Spleen (tissue), 7 donors: ENCODE measurements around the gene GPR52.

Source experiments
- POLR2A ChIP-seq, 3 donors: fragments of 450-650 bp; IDR thresholded peaks; one replicate each; pipeline ENCODE4 v1.5.1; 2017; ENCODE audit warnings: antibody characterized with exemption in 3 of 3, mild to moderate bottlenecking in 1 of 3
- TF ChIP-seq, protein P1 (sequence below), 11 experiments: fragments of 200-600 bp in 7 of 11; fragments of 450-650 bp in 4 of 11; sonication (generic) in 4 of 11; IDR thresholded peaks in 8 of 11; conservative IDR thresholded peaks in 3 of 11; 1 replicate in 7 of 11; 2 replicates in 4 of 11; pipeline versions ENCODE4 v1.4.0 to v1.8.0; 2016 to 2021; ENCODE audit warnings: antibody characterized with exemption in 11 of 11, inconsistent platforms in 4 of 11, mild to moderate bottlenecking in 1 of 11
- donor health status: DM: no; HTN: no; CAD: no; lungs with moderate emphysema.
- donor health status: DM: no; HTN: no; CAD: no.
- donor health status: DM: no; HTN: no; CAD: no.

- TF ChIP-seq, protein P1, sequence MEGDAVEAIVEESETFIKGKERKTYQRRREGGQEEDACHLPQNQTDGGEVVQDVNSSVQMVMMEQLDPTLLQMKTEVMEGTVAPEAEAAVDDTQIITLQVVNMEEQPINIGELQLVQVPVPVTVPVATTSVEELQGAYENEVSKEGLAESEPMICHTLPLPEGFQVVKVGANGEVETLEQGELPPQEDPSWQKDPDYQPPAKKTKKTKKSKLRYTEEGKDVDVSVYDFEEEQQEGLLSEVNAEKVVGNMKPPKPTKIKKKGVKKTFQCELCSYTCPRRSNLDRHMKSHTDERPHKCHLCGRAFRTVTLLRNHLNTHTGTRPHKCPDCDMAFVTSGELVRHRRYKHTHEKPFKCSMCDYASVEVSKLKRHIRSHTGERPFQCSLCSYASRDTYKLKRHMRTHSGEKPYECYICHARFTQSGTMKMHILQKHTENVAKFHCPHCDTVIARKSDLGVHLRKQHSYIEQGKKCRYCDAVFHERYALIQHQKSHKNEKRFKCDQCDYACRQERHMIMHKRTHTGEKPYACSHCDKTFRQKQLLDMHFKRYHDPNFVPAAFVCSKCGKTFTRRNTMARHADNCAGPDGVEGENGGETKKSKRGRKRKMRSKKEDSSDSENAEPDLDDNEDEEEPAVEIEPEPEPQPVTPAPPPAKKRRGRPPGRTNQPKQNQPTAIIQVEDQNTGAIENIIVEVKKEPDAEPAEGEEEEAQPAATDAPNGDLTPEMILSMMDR (IDR thresholded peaks at IDR 0.05 in 8 of 11, conservative IDR thresholded peaks at IDR 0.05 in 3 of 11): no peak
- no peak for TF ChIP-seq POLR2A (IDR thresholded peaks at IDR 0.05)
These were observed 21.6 kb upstream of the GPR52 start for GRCh38 chr1:174426153-174426552.
